Measurements from ENCODE around the gene USP35.
"Not testable (repeated sequence)": the region's sequence is repeated elsewhere in the genome, so short reads cannot be mapped to it uniquely, and the experiment has no call there.

The USP35 gene

GRCh38 chr11:78216571-78217287 lies 28.0 kb downstream of the USP35 start:
- DNase-seq: no peak

- DNase-seq: no peak
Observed at GRCh38 chr11:78217650-78218541, 29.2 kb downstream of the USP35 start.

GRCh38 chr11:78218707-78219492 lies 30.2 kb downstream of the USP35 start:
- DNase-seq: no peak

GRCh38 chr11:78219493-78220217 lies 30.9 kb downstream of the USP35 start:
- DNase-seq: no peak

- no peak for DNase-seq
Observed at GRCh38 chr11:78220218-78221157, 31.8 kb downstream of the USP35 start.

GRCh38 chr11:78221396-78222315 lies 32.9 kb downstream of the USP35 start:
- no peak for DNase-seq

DNA sequence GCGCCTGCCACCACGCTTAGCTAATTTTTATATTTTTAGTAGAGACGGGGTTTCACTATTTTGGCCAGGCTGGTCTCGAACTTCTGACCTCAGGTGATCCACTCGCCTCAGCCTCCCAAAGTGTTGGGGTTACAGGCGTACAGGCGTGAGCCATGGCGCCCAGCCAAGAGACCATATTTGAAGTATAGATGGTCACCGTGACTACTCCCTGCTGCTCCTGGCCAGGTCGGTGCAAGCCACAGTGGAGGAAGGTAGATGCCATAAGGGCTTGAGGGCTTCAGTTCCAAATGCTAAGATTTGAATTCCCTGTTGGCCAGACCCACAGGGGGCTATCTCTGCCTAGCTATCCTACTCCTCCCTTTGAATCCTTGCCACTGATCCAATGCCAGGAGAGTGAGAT lies 34.0 kb downstream of the USP35 start:
- DNase-seq: not testable (repeated sequence)

DNA sequence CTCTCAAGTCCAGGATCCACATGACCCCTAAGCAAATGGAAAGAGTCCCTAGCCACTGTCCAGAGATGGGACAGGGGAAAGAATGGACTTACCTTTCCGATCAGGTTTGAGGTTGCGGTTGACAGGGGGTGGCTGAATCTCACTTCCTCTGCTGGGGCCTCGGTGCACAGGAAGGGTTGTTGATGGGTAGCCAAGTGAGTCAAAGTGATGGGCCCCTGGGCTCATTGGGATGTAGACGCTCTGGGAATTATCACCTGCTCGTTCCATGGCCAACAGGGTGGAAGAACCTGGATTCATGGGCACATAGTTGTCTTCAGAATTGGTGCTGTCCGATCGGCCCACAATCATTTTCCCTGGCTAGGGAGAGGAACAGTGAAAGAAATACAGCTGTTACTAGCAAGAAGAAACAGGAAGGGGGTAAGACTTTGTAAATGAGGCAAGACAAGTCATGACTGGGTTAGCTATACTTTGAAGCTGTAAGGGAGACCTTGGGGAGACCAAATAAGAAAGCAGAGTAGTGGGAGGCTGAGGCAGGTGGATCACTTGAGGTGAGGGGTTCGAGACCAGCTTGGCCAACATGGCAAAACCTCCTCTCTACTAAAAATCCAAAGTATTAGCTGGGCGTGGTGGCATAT lies 34.7 kb downstream of the USP35 start:
- DNase-seq: no peak

GRCh38 chr11:78224506-78224905 lies 35.8 kb downstream of the USP35 start:
- DNase-seq: no peak

DNA sequence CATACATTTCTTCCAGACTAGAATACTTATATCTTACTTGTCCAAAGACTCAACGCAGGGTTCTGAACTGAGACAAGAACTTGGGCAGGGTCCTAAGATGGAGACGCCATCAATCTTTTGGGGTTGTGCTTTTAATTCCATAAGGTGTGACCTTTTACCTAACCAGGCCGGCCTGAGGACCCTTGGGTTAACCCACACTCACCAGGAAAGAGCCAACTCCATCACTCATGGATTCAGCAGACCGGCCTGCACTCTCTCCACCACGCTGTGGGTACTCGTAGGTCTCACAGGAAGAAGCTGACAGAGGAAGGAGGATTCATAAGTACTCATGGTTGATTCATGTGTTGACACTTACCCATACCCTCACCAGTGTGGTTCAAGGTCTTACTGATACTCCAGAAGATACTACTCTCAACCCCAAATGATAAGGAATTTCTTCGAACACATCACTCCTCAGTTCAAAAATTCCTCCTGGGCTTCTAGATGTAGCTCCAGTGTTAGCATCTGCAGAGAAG lies 36.2 kb downstream of the USP35 start:
- no peak for DNase-seq

GRCh38 chr11:78226684-78227680 lies 38.3 kb downstream of the USP35 start:
- no peak for DNase-seq

GRCh38 chr11:78227921-78228320 lies 39.2 kb downstream of the USP35 start:
- DNase-seq: no peak

GRCh38 chr11:78228467-78228866 lies 39.7 kb downstream of the USP35 start:
- DNase-seq: peak; percentile 44

DNA sequence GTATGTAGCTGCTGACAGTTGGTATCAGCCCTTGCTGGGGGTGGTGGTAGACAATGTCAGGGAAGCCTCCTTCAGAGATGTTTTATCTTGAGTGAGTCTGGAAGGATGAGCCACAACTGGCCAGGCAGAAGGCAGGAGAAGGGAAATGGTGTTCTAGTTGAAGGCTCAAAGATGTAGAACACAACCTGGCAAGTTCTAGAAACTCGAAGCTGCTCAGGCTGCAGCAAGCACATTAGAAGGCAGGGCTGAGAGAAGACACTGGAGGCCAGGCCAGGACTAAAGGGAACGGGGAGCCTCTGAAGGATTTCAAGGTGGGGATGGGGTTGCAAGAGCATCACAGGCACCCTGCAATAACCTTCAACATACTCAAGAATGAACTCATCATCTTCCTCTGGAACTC lies 40.4 kb downstream of the USP35 start:
- DNase-seq: no peak

- no peak for DNase-seq
Observed at GRCh38 chr11:78230161-78230877, 41.6 kb downstream of the USP35 start.

GRCh38 chr11:78231962-78232501 lies 43.3 kb downstream of the USP35 start:
- no peak for DNase-seq

GRCh38 chr11:78233046-78233445 lies 44.3 kb downstream of the USP35 start:
- not testable (repeated sequence) for DNase-seq

All from retina (tissue), 1 donor.